HUES6 (cell line): Measurements from ENCODE around the gene CDH10.

Experiments used
- H3K27ac ChIP-seq: 2 replicates; pipeline ENCODE4 v1.7.0; 2013; ENCODE audit warnings: low read depth, mild to moderate bottlenecking, low read length, inconsistent platforms
- H3K27me3 ChIP-seq: 2 replicates; pipeline ENCODE4 v1.6.1; 2013; ENCODE audit warnings: low read length; ENCODE audit not compliant: control insufficient read depth, insufficient read depth
- H3K36me3 ChIP-seq: 2 replicates; pipeline ENCODE4 v1.6.1; 2013; ENCODE audit warnings: low read length; ENCODE audit not compliant: control insufficient read depth, insufficient read depth
- H3K4me1 ChIP-seq: 2 replicates; pipeline ENCODE4 v1.6.1; 2013; ENCODE audit warnings: low read length; ENCODE audit not compliant: control insufficient read depth, insufficient read depth
- H3K4me3 ChIP-seq: 2 replicates; pipeline ENCODE4 v1.5.1; 2013; ENCODE audit warnings: low read depth, low read length
- H3K9ac ChIP-seq: one replicate; pipeline ENCODE4 v1.6.1; 2013; ENCODE audit warnings: mild to moderate bottlenecking, low read length
- H3K9me3 ChIP-seq: 2 replicates; pipeline ENCODE4 v1.6.1; 2013; ENCODE audit warnings: low read depth, low read length; ENCODE audit not compliant: control insufficient read depth, insufficient read depth

The CDH10 gene

DNA sequence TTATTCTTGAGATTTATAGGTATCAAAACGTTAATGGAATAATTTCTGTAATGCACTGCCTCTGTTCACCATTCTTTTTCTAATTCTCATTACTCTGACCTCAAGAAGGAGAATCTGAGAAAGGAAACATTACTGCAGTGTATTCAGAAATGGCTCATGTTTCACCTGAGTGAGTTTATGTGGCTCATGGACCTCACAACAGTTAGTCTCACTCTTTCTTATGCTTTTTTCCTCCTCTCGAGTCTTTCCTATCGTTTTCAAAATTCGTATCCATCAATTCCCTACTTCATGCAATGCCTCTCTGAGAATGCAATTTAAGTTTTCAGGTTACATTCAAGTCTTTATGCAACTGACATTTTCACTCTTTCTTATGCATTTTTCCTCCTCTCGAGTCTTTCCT is 9.6 kb downstream of the CDH10 start:
- Histone ChIP-seq H3K4me1 (0 out of 2 replicates have a peak, but pooled peaks cover 3% of the 10 kb centered on the region), H3K27ac (no peak overlapping the region)

DNA sequence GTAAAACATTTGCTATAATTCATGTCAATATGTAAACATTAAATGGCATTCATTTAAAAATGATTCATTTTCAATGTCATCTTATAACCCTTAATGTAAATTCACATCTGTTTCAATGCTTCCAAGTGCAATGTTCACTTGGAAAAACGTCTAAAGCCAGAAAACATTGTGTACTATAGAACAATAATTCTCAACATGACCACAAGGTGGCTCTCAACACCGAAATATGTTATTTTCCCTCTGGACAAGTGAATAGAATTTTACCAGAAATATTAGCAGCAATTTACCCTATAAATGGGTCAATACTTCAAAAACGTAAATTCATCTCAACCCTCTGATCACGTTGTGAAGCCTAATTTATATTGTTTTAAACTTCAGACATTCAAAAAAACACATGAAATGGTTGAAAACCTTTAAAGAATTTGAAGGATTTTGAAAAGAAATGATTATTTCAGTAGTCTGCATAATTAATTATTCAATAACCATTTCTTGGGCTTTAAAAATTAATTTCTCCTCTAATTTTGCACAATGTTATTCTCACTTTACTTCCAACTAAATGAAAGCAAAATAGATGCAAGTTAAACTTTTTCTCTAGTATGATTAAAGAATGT is 11.0 kb downstream of the CDH10 start:
- H3K4me3 ChIP-seq = no peak overlapping the region
- 0 out of 2 replicates have a peak, but pooled peaks cover 3% of the 10 kb centered on the region for H3K4me1 ChIP-seq
- no peaks in the 10 kb centered on the region for H3K27me3 ChIP-seq
- H3K9ac ChIP-seq = no peak overlapping the region
- no peak overlapping the region for H3K27ac ChIP-seq
- no peaks in the 10 kb centered on the region for H3K9me3 ChIP-seq
- no peaks in the 10 kb centered on the region for H3K36me3 ChIP-seq

More for the DNA sequence above, 9.6 kb downstream of the CDH10 start:
- no peak overlapping the region for H3K9ac ChIP-seq
- H3K36me3 ChIP-seq = no peaks in the 10 kb centered on the region
- no peaks in the 10 kb centered on the region for H3K9me3 ChIP-seq
- H3K27me3 ChIP-seq = no peaks in the 10 kb centered on the region
- H3K4me3 ChIP-seq = no peak overlapping the region

DNA sequence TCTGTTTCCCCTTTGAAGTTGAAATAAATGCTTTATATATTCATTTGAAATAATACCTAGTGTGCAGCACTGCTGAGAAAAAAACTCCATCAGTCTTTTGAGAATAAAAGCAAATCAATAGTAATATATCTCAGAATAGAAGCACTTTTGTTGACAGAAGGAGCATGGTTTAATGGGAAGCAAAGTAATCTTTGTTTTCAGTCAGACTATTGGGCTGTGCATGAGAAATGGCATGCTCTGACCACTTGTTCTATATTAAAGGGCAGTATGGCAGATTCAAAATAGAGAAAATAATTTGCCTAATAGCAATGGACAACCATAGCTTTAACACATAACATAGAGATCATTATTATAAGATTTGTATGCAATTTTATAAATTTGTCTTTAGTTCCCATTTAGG is 12.4 kb downstream of the CDH10 start:
- H3K4me3 ChIP-seq = no peak overlapping the region
- no peak overlapping the region for H3K9ac ChIP-seq
- no peaks in the 10 kb centered on the region for H3K9me3 ChIP-seq
- 0 out of 2 replicates have a peak, but pooled peaks cover 3% of the 10 kb centered on the region for H3K4me1 ChIP-seq
- H3K36me3 ChIP-seq = no peaks in the 10 kb centered on the region
- H3K27ac ChIP-seq = no peak overlapping the region
- H3K27me3 ChIP-seq = no peaks in the 10 kb centered on the region

DNA sequence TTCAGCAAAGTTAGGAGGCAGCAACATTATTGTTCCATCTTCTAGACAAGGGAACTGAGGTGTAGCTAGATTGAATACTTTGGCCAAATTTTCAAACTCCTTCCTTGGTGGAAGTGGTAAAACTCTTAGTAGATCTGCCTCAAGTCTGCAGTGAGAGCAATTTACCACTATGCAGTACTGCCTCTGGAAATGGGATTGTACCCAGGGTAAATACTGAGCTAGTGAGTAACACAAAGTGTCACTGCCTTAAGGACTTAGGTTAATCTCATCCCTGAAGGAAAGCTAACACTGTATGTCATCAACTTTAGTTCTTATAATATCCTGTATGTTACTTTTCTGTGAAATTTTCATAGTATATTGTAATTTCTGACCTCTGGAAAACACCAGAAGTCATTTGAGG is 13.9 kb downstream of the CDH10 start:
- H3K27ac ChIP-seq = no peak overlapping the region
- no peaks in the 10 kb centered on the region for H3K27me3 ChIP-seq
- H3K36me3 ChIP-seq = no peaks in the 10 kb centered on the region
- H3K9ac ChIP-seq = no peak overlapping the region
- 0 out of 2 replicates have a peak, but pooled peaks cover 3% of the 10 kb centered on the region for H3K4me1 ChIP-seq
- no peaks in the 10 kb centered on the region for H3K9me3 ChIP-seq
- no peak overlapping the region for H3K4me3 ChIP-seq

DNA sequence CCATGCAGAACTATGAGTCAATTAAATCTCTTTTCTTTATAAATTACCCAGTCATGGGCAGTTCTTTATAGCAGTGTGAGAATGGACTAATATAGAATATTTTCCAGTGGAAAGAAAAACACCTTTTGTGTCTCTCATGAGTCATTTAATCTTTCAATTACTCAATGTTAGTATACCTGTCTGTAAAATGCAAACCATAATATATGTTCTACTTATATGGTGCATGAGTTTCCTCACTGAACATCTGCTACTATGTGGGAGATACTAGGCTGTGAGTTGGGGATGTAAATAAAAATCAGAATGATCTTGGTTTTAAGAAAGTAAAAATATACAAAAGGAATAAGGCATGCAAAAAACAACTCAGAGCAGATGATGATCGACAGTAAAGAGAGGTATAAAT is 15.0 kb downstream of the CDH10 start:
- H3K27me3 ChIP-seq = no peaks in the 10 kb centered on the region
- H3K27ac ChIP-seq = no peak overlapping the region
- no peak overlapping the region for H3K9ac ChIP-seq
- H3K9me3 ChIP-seq = no peaks in the 10 kb centered on the region
- H3K4me1 ChIP-seq = no peaks in the 10 kb centered on the region
- no peak overlapping the region for H3K4me3 ChIP-seq
- no peaks in the 10 kb centered on the region for H3K36me3 ChIP-seq

DNA sequence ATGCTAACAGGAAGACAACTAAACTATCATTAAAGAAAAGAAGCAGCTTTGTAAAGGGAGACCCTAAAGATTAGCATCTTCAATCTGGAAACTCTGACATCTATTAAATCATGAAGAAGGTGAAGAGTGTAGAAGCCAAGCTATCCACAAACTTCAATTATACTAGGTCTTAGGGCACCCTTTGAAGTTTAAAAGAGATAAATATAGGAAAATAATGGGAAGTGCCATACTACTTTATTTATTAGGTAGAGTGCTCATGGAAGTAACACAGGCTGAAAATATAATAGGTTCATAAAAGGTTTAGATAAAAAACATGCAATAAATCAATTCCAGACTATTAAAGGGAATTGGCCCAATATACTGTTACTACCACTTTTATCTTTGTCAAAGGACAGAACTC is 19.9 kb downstream of the CDH10 start:
- Histone ChIP-seq H3K27me3 (no peaks in the 10 kb centered on the region), H3K4me3 (no peak overlapping the region), H3K9ac (no peak overlapping the region), H3K4me1 (peaks cover 5% of the 10 kb centered on the region; the same call in 1 of the 2 replicates), H3K9me3 (no peaks in the 10 kb centered on the region), H3K27ac (no peak overlapping the region), H3K36me3 (no peaks in the 10 kb centered on the region)

DNA sequence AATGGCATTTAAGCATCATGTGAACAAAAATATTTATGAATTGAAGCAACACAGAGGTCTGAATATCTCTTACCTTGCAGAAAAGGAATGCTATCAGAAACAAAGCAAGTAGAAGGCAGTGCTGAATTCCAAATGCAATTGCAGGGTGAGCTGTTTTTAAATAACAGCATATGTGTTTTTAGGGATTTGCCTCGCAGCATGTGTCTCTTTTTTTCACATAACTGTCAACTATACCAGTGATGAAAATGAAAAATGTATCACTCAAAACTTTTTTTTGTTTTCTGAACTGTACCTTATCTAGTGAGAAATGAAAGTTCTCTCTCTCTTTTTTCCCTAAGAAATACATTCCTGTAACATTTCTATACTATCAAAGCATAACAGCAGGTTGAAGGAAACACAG is 21.2 kb downstream of the CDH10 start:
- Histone ChIP-seq H3K4me1 (peaks cover 5% of the 10 kb centered on the region; the same call in 1 of the 2 replicates), H3K27me3 (no peaks in the 10 kb centered on the region), H3K4me3 (no peak overlapping the region), H3K27ac (no peak overlapping the region), H3K36me3 (no peaks in the 10 kb centered on the region), H3K9ac (no peak overlapping the region), H3K9me3 (no peaks in the 10 kb centered on the region)

DNA sequence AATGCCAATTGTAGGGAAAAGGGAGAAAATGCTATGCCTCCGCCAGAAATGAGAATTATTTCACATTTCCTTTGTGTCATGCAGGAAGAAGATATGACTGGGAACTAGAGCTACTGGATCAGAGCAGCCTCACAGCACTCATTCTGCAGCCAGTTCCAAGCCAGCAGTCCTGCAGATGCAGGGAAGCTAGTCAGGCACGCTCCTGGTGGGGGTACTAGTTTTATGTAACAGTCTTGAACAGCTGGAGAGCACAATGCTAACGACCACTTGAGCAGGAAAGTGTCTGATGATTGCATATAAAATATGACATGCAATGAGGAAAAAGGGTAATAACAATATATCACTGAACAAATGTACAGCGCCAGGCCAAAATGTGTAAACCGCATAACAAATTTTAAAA is 21.7 kb downstream of the CDH10 start:
- Histone ChIP-seq H3K4me3 (no peak overlapping the region), H3K9ac (no peak overlapping the region), H3K4me1 (peaks cover 5% of the 10 kb centered on the region; the same call in 1 of the 2 replicates), H3K9me3 (no peaks in the 10 kb centered on the region), H3K27me3 (no peaks in the 10 kb centered on the region), H3K27ac (no peak overlapping the region), H3K36me3 (no peaks in the 10 kb centered on the region)

DNA sequence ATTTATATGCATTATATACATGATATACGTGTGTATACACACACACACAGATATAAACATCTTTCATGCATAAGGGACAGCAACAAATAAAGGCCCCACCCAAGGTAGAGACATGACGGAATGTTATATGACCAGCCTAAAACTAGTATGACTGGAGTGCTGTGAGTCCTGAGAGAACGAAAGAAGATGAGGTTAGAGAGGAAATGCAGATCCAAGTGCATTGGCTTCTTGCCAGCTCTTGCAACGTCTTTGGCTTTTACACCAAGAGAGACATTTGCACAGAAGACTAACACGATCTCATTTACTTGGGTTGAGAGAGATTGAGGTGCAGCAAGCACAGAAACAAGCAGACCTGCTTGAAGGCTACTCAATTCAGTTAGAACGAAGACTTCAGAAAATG is 23.0 kb downstream of the CDH10 start:
- Histone ChIP-seq H3K4me3 (no peak overlapping the region), H3K4me1 (peaks cover 5% of the 10 kb centered on the region; the same call in 1 of the 2 replicates), H3K9me3 (no peaks in the 10 kb centered on the region), H3K27me3 (no peaks in the 10 kb centered on the region), H3K27ac (no peak overlapping the region), H3K36me3 (no peaks in the 10 kb centered on the region), H3K9ac (no peak overlapping the region)

DNA sequence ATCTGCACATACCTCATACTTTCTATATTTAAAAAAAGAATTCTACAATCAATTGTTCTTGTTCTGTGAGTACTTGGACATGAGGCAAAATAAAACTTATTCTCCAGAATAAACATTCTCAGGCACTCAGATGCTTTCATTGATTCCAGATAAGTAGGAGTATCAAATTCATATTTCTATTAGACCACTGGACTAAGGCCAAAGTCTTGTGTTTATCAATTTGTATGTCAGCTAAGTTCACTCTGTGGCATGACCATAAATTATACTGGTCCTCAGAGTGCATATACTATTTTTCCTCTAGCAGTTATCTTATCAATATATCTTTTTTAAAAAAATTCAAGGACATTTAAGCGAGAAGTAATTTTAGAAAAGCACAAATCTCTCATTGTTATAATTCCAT is 28.2 kb downstream of the CDH10 start:
- H3K27me3 ChIP-seq = no peaks in the 10 kb centered on the region
- H3K27ac ChIP-seq = no peak overlapping the region
- no peaks in the 10 kb centered on the region for H3K36me3 ChIP-seq
- H3K9ac ChIP-seq = no peak overlapping the region
- H3K4me3 ChIP-seq = no peak overlapping the region
- H3K4me1 ChIP-seq = no peaks in the 10 kb centered on the region
- no peaks in the 10 kb centered on the region for H3K9me3 ChIP-seq

DNA sequence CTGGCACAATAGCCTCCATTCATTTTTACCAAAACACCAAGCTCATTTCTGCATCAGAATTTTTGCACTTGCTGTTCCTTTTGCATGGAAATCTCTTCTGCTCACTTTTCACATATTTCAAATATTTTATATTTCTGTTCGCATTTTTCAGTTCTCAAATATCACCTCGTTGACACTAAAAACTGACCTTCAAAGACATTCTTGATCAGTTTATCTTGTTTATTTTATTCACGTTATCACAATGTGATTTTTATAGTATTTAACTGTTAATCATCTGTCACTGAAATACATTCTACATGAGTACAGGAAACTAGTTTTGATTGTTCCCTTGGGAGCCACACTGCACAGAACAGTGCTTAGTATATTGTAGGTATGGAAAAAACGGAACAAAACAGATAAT is 29.6 kb downstream of the CDH10 start:
- H3K4me3 ChIP-seq = no peak overlapping the region
- H3K9me3 ChIP-seq = no peaks in the 10 kb centered on the region
- H3K9ac ChIP-seq = no peak overlapping the region
- H3K4me1 ChIP-seq = no peaks in the 10 kb centered on the region
- H3K36me3 ChIP-seq = no peaks in the 10 kb centered on the region
- H3K27me3 ChIP-seq = no peaks in the 10 kb centered on the region
- no peak overlapping the region for H3K27ac ChIP-seq
